Spleen (tissue), 7 donors: ENCODE results near the gene AHNAK.

ENCODE experiments used
- CTCF ChIP-seq, 11 experiments: fragments of 200-600 bp in 7 of 11; fragments of 450-650 bp in 4 of 11; sonication (generic) in 4 of 11; IDR thresholded peaks in 8 of 11; conservative IDR thresholded peaks in 3 of 11; 1 replicate in 7 of 11; 2 replicates in 4 of 11; pipeline versions ENCODE4 v1.4.0 to v1.8.0; 2016 to 2021; ENCODE audit warnings: antibody characterized with exemption in 11 of 11, inconsistent platforms in 4 of 11, mild to moderate bottlenecking in 1 of 11
- POLR2A ChIP-seq, 3 donors: fragments of 450-650 bp; IDR thresholded peaks; one replicate each; pipeline ENCODE4 v1.5.1; 2017; ENCODE audit warnings: antibody characterized with exemption in 3 of 3, mild to moderate bottlenecking in 1 of 3
- donor health status: DM: no; HTN: no; CAD: no; lungs with moderate emphysema.
- donor health status: DM: no; HTN: no; CAD: no.
- donor health status: DM: no; HTN: no; CAD: no.

DNA sequence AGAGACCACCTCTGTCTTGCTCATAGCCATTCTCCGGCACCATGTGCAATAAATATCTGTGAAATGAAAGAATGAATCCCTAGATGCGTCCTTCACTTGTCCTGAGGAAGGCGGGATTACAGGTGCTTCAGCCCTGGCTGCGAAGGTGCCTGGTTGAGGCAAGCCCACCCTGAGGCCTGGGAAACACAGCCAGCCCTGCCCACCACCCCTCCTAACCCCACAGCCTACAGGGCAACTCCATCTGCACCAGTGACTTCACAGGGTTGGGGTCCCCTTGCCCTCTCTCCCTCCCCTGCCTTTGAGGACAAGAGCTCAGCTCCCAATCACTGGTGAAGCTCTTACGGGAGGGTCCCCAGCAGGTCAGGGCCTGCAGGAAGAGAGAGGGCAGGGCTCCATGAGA lies 145.2 kb downstream of the AHNAK start:
- TF ChIP-seq CTCF (IDR thresholded peaks at IDR 0.05 in 8 of 11, conservative IDR thresholded peaks at IDR 0.05 in 3 of 11) (no peak), POLR2A (IDR thresholded peaks at IDR 0.05) (no peak)
